ENCODE measurements around the gene CSAG1. TPM values are rescaled to one million over a fixed set of nuclear protein-coding genes. Genes with fewer than 3 reads are reported as not detected.
"Not testable (repeated sequence)": the region's sequence is repeated elsewhere in the genome, so short reads cannot be mapped to it uniquely, and the experiment has no call there.

The CSAG1 gene, protein sequence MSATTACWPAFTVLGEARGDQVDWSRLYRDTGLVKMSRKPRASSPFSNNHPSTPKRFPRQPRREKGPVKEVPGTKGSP
- not detected in 2 replicates for total RNA-seq

DNA sequence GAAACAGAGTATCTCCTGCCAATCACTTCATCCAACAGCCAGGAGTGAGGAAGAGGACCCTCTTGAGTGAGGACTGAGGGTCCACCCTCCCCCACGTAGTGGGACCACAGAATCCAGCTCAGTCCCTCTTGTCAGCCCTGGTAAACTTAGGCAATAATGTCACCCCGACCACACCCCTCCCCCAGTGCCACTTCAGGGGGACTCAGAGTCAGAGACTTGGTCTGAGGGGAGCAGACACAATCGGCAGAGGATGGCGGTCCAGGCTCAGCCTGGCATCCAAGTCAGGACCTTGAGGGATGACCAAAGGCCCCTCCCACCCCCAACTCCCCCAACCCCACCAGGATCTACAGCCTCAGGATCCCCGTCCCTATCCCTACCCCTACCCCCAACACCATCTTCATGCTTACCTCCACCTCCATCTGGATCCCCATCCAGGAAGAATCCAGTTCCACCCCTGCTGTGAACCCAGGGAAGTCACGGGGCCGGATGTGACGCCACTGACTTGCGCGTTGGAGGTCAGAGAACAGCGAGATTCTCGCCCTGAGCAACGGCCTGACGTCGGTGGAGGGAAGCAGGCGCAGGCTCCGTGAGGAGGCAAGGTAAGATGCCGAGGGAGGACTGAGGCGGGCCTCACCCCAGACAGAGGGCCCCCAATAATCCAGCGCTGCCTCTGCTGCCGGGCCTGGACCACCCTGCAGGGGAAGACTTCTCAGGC, at the start of gene CSAG1, which contains the start of gene MAGEA12:
CSAG1 (minus strand) TSS at position 461 of the 715 bp plus-strand sequence. CDS start 1,261 bp downstream, outside the sequence.
MAGEA12 (plus strand) TSS at position 497 of the 715 bp plus-strand sequence. CDS start 2,405 bp downstream, outside the sequence.
- intact Hi-C loops (cut with micrococcal nuclease), result no loop called here

DNA sequence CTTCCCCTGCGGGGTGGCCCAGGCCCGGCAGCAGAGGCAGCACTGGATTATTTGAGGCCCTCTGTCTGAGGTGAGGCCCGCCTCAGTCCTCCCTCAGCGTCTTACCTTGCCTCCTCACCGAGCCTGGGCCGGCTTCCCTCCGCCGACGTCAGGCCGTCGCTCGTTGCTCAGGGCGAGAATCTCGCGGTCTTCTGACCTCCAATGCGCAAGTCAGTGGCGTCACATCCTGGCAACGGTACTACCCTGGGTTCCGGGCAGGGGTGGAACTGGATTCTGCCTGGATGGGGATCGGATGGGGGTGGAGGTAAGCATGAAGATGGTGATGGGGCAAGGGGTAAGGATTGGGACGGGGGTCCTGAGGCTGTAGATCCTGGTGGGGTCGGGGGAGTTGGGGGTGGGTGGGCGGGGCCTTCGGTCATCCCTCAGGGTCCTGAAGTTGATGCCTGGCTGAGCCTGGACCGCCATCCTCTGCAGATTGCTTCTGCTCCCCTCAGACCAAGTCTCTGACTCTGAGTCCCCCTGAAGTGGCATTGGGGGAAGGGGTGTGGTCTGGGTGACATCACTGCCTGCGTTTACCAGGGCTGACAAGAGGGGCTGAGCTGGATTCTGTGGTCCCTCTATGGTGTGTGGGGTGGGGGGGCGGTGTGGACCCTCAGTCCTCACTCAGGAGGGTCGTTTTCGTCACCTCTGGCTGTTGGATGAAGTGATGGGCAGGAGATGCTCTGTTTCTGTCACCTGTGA, 36.2 kb upstream of the CSAG1 start, which contains the start of gene MAGEA6:
MAGEA6 (minus strand) TSS at position 141 of the 741 bp plus-strand sequence. CDS start 2,039 bp downstream, outside the sequence.
- intact Hi-C loops (cut with micrococcal nuclease), result not testable (repeated sequence)

DNA sequence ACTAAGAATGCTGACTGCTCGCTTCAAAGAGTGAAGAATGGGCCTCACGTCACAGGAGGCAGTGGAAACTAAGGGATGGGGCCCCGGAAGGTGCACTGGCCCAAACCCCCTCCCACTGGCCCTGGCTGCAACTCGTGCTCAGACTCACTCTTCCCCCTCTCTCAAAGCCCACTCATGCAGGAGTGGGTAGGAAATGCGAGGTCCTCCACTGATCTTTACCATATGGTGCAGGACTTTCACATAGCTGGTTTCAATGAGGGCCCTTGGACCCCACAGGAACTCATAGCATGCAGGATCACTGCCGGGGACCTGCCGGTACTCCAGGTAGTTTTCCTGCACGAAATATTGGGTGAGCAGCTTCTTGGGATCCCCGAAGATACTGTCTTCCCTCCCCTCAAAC, 33.0 kb upstream of the CSAG1 start:
- intact Hi-C loops (cut with micrococcal nuclease), result not testable (repeated sequence)

DNA sequence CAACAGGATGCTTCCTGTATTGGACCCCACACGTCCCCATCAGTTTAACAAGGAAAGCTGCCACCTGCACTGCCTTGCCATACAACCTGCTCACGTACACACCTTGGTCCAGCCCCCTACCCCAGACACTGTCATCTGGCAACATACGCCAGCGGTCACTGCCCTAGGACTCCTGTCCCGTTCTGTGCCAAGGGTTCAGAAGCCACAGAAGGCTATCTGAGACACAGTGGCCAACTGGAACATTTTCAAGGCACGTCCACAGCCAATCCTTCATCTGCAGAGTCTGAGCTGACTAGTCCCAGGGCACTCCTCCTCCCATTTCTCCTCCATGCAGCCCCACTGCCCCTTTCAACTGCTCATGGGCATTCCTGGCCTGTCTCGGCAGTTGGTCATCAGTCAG, 28.1 kb upstream of the CSAG1 start:
- intact Hi-C loops (cut with micrococcal nuclease), result not testable (repeated sequence)

DNA sequence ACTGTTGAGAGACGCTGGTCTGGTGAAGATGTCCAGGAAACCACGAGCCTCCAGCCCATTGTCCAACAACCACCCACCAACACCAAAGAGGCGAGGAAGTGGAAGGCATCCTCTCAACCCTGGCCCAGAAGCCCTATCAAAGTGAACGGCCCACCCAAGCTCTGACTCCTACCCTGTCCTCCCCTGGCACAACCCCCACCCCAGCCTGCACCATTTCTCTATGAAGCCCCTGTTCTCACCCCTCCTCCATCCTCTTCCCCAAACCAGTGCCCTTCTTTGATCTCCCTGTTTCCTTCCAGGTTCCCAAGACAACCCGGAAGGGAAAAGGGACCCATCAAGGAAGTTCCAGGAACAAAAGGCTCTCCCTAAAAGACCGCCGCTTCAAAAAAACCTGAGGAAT, 26.0 kb upstream of the CSAG1 start:
- intact Hi-C loops (cut with micrococcal nuclease), result not testable (repeated sequence)

DNA sequence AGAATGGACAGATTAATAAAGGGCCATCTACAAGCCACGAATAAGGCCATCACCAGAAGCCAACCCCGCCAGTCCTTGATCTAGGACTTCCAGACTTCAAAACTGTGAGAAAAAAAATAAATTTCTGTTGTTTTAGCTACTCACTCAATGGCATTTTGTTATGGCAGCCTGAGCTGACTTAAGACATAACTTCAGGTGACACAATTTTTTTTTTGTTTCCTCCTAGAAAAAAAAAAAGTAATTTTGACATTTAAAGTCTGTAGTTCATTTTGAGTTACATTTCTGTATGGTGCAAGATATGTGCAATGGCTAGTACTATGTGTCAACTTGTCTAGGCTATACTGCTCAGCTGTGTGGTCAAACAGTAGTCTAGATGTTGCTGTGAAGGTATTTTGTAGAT, 25.4 kb upstream of the CSAG1 start, which contains the start of gene CSAG3:
CSAG3 (plus strand) TSS at position 301 of the 400 bp plus-strand sequence.
- intact Hi-C loops (cut with micrococcal nuclease), result not testable (repeated sequence)

DNA sequence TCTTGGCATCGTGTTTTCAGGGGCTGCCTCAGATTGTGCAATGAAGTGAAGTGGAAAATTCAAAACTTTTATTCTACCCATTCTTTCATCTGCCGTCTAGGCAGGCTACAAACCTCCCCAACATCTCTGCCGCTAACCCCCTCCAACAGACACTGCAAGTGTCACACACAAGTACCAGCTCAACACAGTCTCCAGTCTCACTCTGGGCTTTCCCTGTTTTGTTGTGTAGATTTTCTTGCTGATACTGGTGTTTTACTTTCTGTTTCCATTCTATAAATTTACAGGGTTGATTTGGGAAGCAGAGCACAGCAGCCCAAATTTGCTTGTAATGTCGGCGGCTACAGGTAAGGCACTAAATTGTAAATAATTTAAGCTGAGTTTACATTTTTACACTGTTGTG, 21.4 kb upstream of the CSAG1 start:
- intact Hi-C loops (cut with micrococcal nuclease), result not testable (repeated sequence)

DNA sequence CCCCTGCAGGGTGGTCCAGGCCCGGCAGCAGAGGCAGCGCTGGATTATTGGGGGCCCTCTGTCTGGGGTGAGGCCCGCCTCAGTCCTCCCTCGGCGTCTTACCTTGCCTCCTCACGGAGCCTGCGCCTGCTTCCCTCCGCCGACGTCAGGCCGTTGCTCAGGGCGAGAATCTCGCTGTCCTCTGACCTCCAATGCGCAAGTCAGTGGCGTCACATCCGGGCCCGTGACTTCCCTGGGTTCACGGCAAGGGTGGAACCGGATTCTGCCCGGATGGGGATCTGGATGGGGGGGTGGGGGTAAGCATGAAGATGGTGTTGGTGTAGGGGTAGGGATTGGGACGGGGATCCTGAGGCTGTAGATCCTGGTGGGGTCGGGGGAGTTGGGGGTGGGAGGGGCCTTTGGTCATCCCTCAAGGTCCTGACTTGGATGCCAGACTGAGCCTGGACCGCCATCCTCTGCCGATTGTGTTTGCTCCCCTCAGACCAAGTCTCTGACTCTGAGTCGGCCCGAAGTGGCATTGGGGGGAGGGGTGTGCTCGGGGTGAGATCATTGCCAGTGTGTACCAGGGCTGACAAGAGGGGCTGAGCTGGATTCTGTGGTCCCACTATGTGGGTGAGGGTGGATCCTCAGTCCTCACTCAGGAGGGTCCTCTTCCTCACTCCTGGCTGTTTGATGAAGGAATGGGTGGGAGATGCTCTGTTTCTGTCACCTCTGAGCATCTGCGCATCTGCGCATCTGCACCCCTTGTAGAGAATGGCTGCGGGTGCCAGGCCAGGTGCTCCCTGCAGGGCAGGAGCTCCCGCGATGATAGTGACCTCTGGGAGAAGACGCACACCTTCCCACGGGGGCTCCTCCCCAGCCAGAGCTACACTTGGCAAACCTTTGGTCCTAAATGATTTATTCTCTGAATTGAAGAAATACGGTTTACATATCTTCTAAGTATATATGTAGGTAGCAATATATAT, 20.4 kb upstream of the CSAG1 start, which contains the start of gene MAGEA2:
MAGEA2 (minus strand) TSS at position 157 of the 965 bp plus-strand sequence. CDS start 2,479 bp downstream, outside the sequence.
- intact Hi-C loops (cut with micrococcal nuclease), result not testable (repeated sequence)

DNA sequence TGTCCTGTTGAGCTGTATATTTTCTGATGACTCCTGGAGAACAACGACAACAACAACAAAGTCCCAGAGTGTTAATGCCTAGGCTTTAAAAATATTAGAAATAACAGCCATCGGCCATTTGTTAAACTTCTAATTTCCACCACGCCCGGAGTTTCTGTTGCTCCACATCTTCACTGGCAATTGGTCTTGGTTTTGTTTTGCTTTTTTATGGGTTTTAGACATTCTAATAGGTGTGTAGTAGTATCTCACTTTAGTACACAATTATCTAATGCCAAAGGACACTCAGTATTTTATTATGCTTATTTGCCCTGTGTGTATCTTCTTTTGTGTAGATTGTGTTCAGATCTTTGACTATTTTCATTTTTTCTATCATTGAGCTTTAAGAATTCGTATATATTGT, 5.0 kb upstream of the CSAG1 start:
- intact Hi-C loops (cut with micrococcal nuclease), result no loop called here

DNA sequence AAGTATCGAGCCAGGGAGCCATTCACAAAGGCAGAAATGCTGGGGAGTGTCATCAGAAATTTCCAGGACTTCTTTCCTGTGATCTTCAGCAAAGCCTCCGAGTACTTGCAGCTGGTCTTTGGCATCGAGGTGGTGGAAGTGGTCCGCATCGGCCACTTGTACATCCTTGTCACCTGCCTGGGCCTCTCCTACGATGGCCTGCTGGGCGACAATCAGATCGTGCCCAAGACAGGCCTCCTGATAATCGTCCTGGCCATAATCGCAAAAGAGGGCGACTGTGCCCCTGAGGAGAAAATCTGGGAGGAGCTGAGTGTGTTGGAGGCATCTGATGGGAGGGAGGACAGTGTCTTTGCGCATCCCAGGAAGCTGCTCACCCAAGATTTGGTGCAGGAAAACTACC, 3.0 kb upstream of the CSAG1 start:
- intact Hi-C loops (cut with micrococcal nuclease), result not testable (repeated sequence)

DNA sequence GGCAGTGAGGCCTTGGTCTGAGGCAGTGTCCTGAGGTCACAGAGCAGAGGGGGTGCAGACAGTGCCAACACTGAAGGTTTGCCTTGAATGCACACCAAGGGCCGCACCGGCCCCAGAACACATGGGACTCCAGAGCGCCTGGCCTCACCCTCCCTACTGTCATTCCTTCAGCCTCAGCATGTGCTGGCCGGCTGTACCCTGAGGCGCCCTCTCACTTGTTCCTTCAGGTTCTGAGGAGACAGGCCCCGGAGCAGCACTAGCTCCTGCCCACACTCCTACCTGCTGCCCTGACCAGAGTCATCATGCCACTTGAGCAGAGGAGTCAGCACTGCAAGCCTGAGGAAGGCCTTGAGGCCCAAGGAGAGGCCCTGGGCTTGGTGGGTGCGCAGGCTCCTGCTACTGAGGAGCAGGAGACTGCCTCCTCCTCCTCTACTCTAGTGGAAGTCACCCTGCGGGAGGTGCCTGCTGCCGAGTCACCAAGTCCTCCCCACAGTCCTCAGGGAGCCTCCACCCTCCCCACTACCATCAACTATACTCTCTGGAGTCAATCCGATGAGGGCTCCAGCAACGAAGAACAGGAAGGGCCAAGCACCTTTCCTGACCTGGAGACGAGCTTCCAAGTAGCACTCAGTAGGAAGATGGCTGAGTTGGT, 2.5 kb upstream of the CSAG1 start:
- intact Hi-C loops (cut with micrococcal nuclease), result no loop called here

DNA sequence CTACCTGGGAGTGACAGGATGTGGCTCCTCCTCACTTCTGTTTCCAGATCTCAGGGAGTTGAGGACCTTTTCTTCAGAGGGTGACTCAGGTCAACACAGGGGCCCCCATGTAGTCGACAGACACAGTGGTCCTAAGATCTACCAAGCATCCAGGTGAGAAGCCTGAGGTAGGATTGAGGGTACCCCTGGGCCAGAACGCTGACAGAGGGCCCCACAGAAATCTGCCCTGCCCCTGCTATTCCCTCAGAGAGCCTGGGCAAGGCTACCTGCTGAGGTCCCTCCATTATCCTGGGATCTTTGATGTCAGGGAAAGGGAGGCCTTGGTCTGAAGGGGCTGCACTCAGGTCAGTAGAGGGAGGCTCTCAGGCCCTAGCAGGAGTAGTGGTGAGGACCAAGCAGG, 1.6 kb upstream of the CSAG1 start:
- intact Hi-C loops (cut with micrococcal nuclease), result no loop called here

DNA sequence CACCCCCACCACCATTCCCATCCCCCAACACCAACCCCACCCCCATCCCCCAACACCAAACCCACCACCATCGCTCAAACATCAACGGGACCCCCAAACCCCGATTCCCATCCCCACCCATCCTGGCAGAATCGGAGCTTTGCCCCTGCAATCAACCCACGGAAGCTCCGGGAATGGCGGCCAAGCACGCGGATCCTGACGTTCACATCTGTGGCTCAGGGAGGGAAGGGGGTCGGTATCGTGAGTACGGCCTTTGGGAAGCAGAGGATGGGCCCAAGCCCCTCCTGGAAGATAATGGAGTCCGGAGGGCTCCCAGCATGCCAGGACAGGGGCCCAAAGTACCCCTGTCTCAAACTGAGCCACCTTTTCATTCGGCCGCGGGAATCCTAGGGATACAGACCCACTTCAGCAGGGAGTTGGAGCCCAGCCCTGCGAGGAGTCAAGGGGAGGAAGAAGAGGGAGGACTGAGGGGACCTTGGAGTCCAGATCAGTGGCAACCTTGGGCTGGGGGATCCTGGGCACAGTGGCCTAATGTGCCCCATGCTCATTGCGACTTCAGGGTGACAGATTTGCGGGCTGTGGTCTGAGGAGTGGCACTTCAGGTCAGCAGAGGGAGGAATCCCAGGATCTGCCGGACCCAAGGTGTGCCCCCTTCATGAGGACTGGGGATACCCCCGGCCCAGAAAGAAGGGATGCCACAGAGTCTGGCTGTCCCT, 780 bp upstream of the CSAG1 start:
- intact Hi-C loops (cut with micrococcal nuclease), result not testable (repeated sequence)

DNA sequence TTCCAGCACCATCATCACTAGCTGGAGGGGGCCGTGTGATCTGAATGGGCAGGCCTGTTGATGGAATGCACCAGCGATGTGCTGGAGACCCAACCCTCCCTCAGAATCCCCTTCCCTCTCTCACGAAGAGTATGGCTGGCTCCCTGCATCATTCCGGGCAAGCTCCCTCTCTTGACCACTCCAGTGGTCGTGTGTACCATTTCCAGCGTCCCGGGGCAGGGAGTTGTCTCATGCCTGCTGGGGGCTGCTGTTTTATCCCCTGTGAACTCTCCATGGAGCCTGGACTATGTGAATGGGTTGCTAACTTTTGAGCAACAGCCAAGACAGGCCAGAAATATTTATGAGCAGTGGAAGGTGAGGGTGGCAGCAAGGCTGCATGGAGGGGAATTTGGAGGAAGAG, 8.1 kb downstream of the CSAG1 start:
- intact Hi-C loops (cut with micrococcal nuclease), result no loop called here

DNA sequence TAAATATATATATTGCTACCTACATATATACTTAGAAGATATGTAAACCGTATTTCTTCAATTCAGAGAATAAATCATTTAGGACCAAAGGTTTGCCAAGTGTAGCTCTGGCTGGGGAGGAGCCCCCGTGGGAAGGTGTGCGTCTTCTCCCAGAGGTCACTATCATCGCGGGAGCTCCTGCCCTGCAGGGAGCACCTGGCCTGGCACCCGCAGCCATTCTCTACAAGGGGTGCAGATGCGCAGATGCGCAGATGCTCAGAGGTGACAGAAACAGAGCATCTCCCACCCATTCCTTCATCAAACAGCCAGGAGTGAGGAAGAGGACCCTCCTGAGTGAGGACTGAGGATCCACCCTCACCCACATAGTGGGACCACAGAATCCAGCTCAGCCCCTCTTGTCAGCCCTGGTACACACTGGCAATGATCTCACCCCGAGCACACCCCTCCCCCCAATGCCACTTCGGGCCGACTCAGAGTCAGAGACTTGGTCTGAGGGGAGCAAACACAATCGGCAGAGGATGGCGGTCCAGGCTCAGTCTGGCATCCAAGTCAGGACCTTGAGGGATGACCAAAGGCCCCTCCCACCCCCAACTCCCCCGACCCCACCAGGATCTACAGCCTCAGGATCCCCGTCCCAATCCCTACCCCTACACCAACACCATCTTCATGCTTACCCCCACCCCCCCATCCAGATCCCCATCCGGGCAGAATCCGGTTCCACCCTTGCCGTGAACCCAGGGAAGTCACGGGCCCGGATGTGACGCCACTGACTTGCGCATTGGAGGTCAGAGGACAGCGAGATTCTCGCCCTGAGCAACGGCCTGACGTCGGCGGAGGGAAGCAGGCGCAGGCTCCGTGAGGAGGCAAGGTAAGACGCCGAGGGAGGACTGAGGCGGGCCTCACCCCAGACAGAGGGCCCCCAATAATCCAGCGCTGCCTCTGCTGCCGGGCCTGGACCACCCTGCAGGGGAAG, 19.4 kb downstream of the CSAG1 start, which contains the start of gene MAGEA2B:
MAGEA2B (plus strand) TSS at position 814 of the 973 bp plus-strand sequence. CDS start 2,479 bp downstream, outside the sequence.
- intact Hi-C loops (cut with micrococcal nuclease), result not testable (repeated sequence)

DNA sequence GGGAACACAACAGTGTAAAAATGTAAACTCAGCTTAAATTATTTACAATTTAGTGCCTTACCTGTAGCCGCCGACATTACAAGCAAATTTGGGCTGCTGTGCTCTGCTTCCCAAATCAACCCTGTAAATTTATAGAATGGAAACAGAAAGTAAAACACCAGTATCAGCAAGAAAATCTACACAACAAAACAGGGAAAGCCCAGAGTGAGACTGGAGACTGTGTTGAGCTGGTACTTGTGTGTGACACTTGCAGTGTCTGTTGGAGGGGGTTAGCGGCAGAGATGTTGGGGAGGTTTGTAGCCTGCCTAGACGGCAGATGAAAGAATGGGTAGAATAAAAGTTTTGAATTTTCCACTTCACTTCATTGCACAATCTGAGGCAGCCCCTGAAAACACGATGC, 20.3 kb downstream of the CSAG1 start:
- intact Hi-C loops (cut with micrococcal nuclease), result not testable (repeated sequence)

DNA sequence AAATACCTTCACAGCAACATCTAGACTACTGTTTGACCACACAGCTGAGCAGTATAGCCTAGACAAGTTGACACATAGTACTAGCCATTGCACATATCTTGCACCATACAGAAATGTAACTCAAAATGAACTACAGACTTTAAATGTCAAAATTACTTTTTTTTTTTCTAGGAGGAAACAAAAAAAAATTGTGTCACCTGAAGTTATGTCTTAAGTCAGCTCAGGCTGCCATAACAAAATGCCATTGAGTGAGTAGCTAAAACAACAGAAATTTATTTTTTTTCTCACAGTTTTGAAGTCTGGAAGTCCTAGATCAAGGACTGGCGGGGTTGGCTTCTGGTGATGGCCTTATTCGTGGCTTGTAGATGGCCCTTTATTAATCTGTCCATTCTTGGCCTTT, 24.3 kb downstream of the CSAG1 start, which contains the start of gene CSAG2:
CSAG2 (minus strand) TSS at position 101 of the 400 bp plus-strand sequence. CDS start 161 bp downstream, outside the sequence.
- intact Hi-C loops (cut with micrococcal nuclease), result not testable (repeated sequence)

DNA sequence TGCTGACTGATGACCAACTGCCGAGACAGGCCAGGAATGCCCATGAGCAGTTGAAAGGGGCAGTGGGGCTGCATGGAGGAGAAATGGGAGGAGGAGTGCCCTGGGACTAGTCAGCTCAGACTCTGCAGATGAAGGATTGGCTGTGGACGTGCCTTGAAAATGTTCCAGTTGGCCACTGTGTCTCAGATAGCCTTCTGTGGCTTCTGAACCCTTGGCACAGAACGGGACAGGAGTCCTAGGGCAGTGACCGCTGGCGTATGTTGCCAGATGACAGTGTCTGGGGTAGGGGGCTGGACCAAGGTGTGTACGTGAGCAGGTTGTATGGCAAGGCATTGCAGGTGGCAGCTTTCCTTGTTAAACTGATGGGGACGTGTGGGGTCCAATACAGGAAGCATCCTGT, 27.0 kb downstream of the CSAG1 start:
- intact Hi-C loops (cut with micrococcal nuclease), result not testable (repeated sequence)
